OCI-LY7 (cell line): ENCODE results near the gene ZNF469. TPM values are rescaled to one million over a fixed set of nuclear protein-coding genes. Genes with fewer than 3 reads are reported as not detected.
A peak's percentile ranks its signal among the peaks of the same experiment; 100 is the strongest.

Source experiments
- BruUV-seq: library from RNA; stranded (reverse); fragments of 400-500 nt; replicated peaks from 2 replicates; lab custom pipeline; 2021; lab: Mats Ljungman, UMichigan
- CTCF ChIA-PET: fragments of 300-600 bp; sonication (Branson Sonifier 250); formaldehyde crosslinking; loops from one replicate; lab custom pipeline; 2022; ENCODE audit warnings: antibody characterized with exemption; ENCODE audit not compliant: unreplicated experiment; lab: Charles Lee
- POLR2A ChIA-PET: fragments of 300-600 bp; sonication (Branson Sonifier 250); formaldehyde crosslinking; loops from one replicate; lab custom pipeline; 2022; ENCODE audit warnings: antibody characterized with exemption; lab: Charles Lee
- DNase-seq: peaks from one replicate; pipeline ENCODE4 v3.0.0-alpha.2; 2015; ENCODE audit warnings: low spot score
- H2AFZ ChIP-seq: fragments of 200-600 bp; sonication (generic), shearing (Covaris generic); 2 replicates; pipeline ENCODE4 v1.6.1; 2014; ENCODE audit warnings: mild to moderate bottlenecking, antibody characterized with exemption, low read length, moderate library complexity
- H3K27ac ChIP-seq: fragments of 200-600 bp; sonication (generic); 2 replicates; pipeline ENCODE4 v1.5.1; 2014; ENCODE audit warnings: mixed run types, low read depth, mild to moderate bottlenecking, moderate library complexity, low read length, inconsistent platforms; ENCODE audit not compliant: poor library complexity, severe bottlenecking
- H3K36me3 ChIP-seq: fragments of 200-600 bp; sonication (generic); 2 replicates; pipeline ENCODE4 v1.6.1; 2014; ENCODE audit warnings: mild to moderate bottlenecking, antibody characterized with exemption, low read length, moderate library complexity, mixed read lengths; ENCODE audit not compliant: insufficient read depth
- H3K4me1 ChIP-seq: fragments of 200-600 bp; sonication (generic); 2 replicates; pipeline ENCODE4 v1.5.1; 2014; ENCODE audit warnings: mild to moderate bottlenecking, low read length; ENCODE audit not compliant: insufficient read depth, poor library complexity, severe bottlenecking
- H3K4me2 ChIP-seq: fragments of 200-600 bp; sonication (generic); 2 replicates; pipeline ENCODE4 v1.6.1; 2014; ENCODE audit warnings: mild to moderate bottlenecking, low read length
- H3K4me3 ChIP-seq: fragments of 200-600 bp; sonication (generic); 2 replicates; pipeline ENCODE4 v1.5.1; 2014; ENCODE audit warnings: mild to moderate bottlenecking, low read depth, low read length; ENCODE audit not compliant: poor library complexity, severe bottlenecking
- H3K79me2 ChIP-seq: fragments of 200-600 bp; sonication (generic); 2 replicates; pipeline ENCODE4 v1.6.1; 2016; ENCODE audit warnings: low read depth, mild to moderate bottlenecking, low read length, moderate library complexity, mixed read lengths; ENCODE audit not compliant: insufficient read depth
- H3K9me2 ChIP-seq: fragments of 200-600 bp; sonication (generic); 2 replicates; pipeline ENCODE4 v1.6.1; 2016; ENCODE audit warnings: mild to moderate bottlenecking, low read length, mixed read lengths; ENCODE audit not compliant: insufficient read depth
- H3K9me3 ChIP-seq: fragments of 200-600 bp; sonication (generic); 2 replicates; pipeline ENCODE4 v1.6.1; 2014; ENCODE audit warnings: mild to moderate bottlenecking, mixed run types, low read length, mixed read lengths
- H4K20me1 ChIP-seq: fragments of 200-600 bp; sonication (generic); 2 replicates; pipeline ENCODE4 v1.6.1; 2014; ENCODE audit warnings: mild to moderate bottlenecking, antibody characterized with exemption, low read length, moderate library complexity, mixed read lengths; ENCODE audit not compliant: insufficient read depth
- EZH2phosphoT487 ChIP-seq: fragments of 200-600 bp; sonication (generic); IDR thresholded peaks from 2 replicates; pipeline ENCODE4 v1.6.1; 2018; ENCODE audit warnings: low read depth, borderline replicate concordance, mild to moderate bottlenecking, mixed run types, antibody characterized with exemption, low read length, moderate library complexity, mixed read lengths
- intact Hi-C: fragments of 100-400 bp; cut with micrococcal nuclease; formaldehyde crosslinking; loops from one replicate; pipeline ENCODE4 v1.10.0; 2022; ENCODE audit not compliant: unreplicated experiment
- total RNA-seq, 2 experiments: library from RNA; depleted of rRNA in 1 of 2; stranded (reverse); fragments of >200 nt in 1 of 2; shearing (Covaris generic) in 1 of 2; gene quantifications; 2 replicates each; pipeline ENCODE4 v1.2.3, GENCODE V29; 2014 to 2022
- TF ChIP-seq, protein P1 (sequence below): fragments of 200-600 bp; sonication (generic); conservative IDR thresholded peaks from 2 replicates; pipeline ENCODE4 v1.5.1; 2014; ENCODE audit warnings: mild to moderate bottlenecking, antibody characterized with exemption, low read length, moderate library complexity, mixed read lengths

The ZNF469 gene
- total RNA-seq, 2 experiments from 2014 or later: under 0.01 TPM; not detected in 1

DNA sequence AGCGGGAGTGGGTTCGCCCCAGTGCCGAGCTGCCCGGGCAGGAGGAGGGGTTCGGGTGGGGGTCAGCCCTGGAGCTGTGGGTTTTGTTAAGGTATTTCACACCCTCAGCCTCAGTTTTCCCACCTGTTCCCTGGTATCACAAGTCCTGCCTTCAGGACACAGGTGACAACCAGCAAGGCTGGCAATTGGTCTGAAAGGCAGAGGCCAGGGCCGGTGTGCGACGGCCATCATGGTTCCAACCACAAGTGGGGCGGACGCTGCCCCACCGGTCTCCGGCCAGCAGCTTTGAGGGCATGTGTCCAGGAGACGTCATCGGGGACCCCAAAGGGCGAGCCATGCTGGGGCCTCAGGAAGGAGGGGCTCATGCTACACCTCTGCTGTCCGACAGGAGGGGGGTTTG, 10.8 kb downstream of the ZNF469 start:
- H3K9me2 ChIP-seq: no peaks in the 10 kb centered on the region
- CTCF ChIA-PET: no interaction called here
- no peak overlapping the region for H3K4me3 ChIP-seq
- H4K20me1 ChIP-seq: no peaks in the 10 kb centered on the region
- no peak for TF ChIP-seq EZH2phosphoT487
- TF ChIP-seq, protein P1, sequence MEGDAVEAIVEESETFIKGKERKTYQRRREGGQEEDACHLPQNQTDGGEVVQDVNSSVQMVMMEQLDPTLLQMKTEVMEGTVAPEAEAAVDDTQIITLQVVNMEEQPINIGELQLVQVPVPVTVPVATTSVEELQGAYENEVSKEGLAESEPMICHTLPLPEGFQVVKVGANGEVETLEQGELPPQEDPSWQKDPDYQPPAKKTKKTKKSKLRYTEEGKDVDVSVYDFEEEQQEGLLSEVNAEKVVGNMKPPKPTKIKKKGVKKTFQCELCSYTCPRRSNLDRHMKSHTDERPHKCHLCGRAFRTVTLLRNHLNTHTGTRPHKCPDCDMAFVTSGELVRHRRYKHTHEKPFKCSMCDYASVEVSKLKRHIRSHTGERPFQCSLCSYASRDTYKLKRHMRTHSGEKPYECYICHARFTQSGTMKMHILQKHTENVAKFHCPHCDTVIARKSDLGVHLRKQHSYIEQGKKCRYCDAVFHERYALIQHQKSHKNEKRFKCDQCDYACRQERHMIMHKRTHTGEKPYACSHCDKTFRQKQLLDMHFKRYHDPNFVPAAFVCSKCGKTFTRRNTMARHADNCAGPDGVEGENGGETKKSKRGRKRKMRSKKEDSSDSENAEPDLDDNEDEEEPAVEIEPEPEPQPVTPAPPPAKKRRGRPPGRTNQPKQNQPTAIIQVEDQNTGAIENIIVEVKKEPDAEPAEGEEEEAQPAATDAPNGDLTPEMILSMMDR: no peak
- no peaks in the 10 kb centered on the region for H3K4me1 ChIP-seq
- DNase-seq: no peak
- no peaks in the 10 kb centered on the region for H3K79me2 ChIP-seq
- no TSS peak for BruUV-seq
- H3K36me3 ChIP-seq: no peaks in the 10 kb centered on the region
- no peak overlapping the region for H2AFZ ChIP-seq
- no peaks in the 10 kb centered on the region for H3K9me3 ChIP-seq
- H3K27ac ChIP-seq: no peak overlapping the region
- intact Hi-C loops: no loop called here
- POLR2A ChIA-PET: no interaction called here
- no peak overlapping the region for H3K4me2 ChIP-seq

DNA sequence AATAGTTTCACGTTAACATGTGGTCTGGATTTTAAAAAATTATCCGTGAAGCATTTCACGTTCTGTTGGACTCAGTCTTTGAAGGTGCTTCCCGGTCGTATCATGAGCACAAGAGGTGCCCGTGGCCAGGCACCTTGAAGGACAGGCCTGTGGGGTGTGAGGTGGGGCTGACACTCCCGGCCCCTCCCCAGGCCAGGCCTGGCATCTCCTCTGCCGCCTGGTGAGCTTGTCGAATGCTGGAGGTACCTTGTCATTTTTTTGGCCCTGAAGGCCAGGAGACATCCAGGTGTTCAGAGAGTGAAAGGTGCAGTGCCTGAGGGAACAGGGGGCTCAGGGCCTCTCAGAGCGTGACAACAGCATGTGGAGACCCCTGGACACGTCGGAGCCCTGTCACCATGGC, 11.7 kb downstream of the ZNF469 start:
- Histone ChIP-seq H3K9me3 (no peaks in the 10 kb centered on the region), H3K79me2 (no peaks in the 10 kb centered on the region), H3K36me3 (no peaks in the 10 kb centered on the region), H3K4me3 (no peak overlapping the region), H3K4me1 (no peaks in the 10 kb centered on the region), H4K20me1 (no peaks in the 10 kb centered on the region), H3K9me2 (no peaks in the 10 kb centered on the region), H3K4me2 (no peak overlapping the region), H3K27ac (no peak overlapping the region), H2AFZ (no peak overlapping the region)
- TF ChIP-seq EZH2phosphoT487: no peak
- TF ChIP-seq, protein P1: no peak
- intact Hi-C loops: no loop called here
- ChIA-PET POLR2A (no interaction called here), CTCF (no interaction called here)
- BruUV-seq: no TSS peak
- DNase-seq: no peak

DNA sequence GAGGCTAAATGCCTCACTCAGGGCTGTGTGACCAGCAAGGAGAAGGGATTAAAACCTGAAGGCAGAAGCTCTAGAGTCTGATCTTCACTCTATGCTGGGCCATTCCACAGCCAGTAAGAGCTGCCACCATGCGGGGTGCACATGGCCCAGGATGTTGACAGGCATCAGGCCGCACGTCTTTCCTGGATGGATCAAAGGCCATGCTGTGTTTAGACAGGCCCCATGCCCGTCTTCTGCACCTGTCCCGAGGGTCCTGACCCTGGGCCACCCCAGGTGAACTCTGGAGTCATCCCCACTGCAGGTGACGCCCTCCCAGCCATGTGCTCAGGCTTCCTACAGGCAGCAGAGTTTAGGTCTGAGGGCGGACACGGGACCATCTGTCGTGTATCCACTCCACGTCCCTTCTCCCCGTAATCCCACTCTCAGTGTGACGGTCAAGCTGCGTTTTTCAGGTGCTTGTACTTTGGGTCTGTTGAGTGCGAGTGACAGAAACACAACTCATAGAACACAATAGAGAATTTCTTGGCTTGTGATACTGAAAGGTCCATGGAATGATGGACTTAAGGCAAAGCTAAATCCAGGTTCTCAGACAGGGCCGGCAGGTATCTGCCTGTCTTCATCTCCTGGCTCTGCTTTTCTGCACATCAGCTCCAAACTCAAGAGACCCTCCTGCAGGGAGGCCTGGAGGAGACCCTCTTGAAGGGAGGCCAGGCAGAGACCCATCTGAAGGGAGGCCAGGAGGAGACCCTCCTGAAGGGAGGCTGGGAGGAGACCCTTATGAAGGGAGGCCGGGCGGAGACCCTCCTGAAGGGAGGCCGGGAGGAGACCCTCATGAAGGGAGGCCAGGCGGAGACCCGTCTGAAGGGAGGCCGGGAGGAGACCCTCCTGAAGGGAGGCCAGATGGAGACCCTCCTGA, 13.2 kb downstream of the ZNF469 start:
- no peaks in the 10 kb centered on the region for H3K36me3 ChIP-seq
- H3K79me2 ChIP-seq: no peaks in the 10 kb centered on the region
- no peaks in the 10 kb centered on the region for H3K4me1 ChIP-seq
- H3K4me3 ChIP-seq: no peak overlapping the region
- no peaks in the 10 kb centered on the region for H3K9me2 ChIP-seq
- ChIA-PET CTCF (no interaction called here), POLR2A (interaction anchor here (0.6 kb wide), 1 partner anchor 503 kb away, joined by 5 read pairs; no protein-coding TSS in a partner anchor)
- H2AFZ ChIP-seq: no peak overlapping the region
- H3K4me2 ChIP-seq: no peak overlapping the region
- no peaks in the 10 kb centered on the region for H3K9me3 ChIP-seq
- no peak for DNase-seq
- intact Hi-C loops: no loop called here
- H3K27ac ChIP-seq: no peak overlapping the region
- TF ChIP-seq EZH2phosphoT487: peak; percentile 85; the same call in 1 of the 2 replicates
- TF ChIP-seq, protein P1: no peak
- BruUV-seq: no TSS peak
- no peaks in the 10 kb centered on the region for H4K20me1 ChIP-seq
